Measurements from ENCODE around the gene SPATA19.
"Not testable (repeated sequence)": the region's sequence is repeated elsewhere in the genome, so short reads cannot be mapped to it uniquely, and the experiment has no call there.

The SPATA19 gene

GRCh38 chr11:133887692-133888332, 42.5 kb upstream of the SPATA19 start:
- no peak for TF ChIP-seq CTCF (IDR thresholded peaks at IDR 0.05; ENCODE audit: borderline replicate concordance, insufficient read depth, low read depth, low read length)
- H3K4me3 ChIP-seq (ENCODE audit: low read depth, low read length) = no peak overlapping the region

- no peak for TF ChIP-seq CTCF (IDR thresholded peaks at IDR 0.05; ENCODE audit: borderline replicate concordance, insufficient read depth, low read depth, low read length)
- H3K4me3 ChIP-seq (ENCODE audit: low read depth, low read length) = no peak overlapping the region
These were observed 40.7 kb upstream of the SPATA19 start for GRCh38 chr11:133886029-133886428.

GRCh38 chr11:133872160-133872559, 26.8 kb upstream of the SPATA19 start:
- no peak overlapping the region for H3K4me3 ChIP-seq (ENCODE audit: low read depth, low read length)
- no peak for TF ChIP-seq CTCF (IDR thresholded peaks at IDR 0.05; ENCODE audit: borderline replicate concordance, insufficient read depth, low read depth, low read length)

- TF ChIP-seq CTCF (IDR thresholded peaks at IDR 0.05; ENCODE audit: borderline replicate concordance, insufficient read depth, low read depth, low read length) = no peak
- H3K4me3 ChIP-seq (ENCODE audit: low read depth, low read length) = no peak overlapping the region
These were observed 22.1 kb upstream of the SPATA19 start for GRCh38 chr11:133867456-133867855.

GRCh38 chr11:133865466-133865865, 20.2 kb upstream of the SPATA19 start:
- H3K4me3 ChIP-seq (ENCODE audit: low read depth, low read length) = no peak overlapping the region
- TF ChIP-seq CTCF (IDR thresholded peaks at IDR 0.05; ENCODE audit: borderline replicate concordance, insufficient read depth, low read depth, low read length) = no peak

- TF ChIP-seq CTCF (IDR thresholded peaks at IDR 0.05; ENCODE audit: borderline replicate concordance, insufficient read depth, low read depth, low read length) = no peak
- H3K4me3 ChIP-seq (ENCODE audit: low read depth, low read length) = no peak overlapping the region
These were observed 19.4 kb upstream of the SPATA19 start for GRCh38 chr11:133864756-133865155.

- TF ChIP-seq CTCF (IDR thresholded peaks at IDR 0.05; ENCODE audit: borderline replicate concordance, insufficient read depth, low read depth, low read length) = no peak
- H3K4me3 ChIP-seq (ENCODE audit: low read depth, low read length) = no peak overlapping the region
These were observed 14.8 kb upstream of the SPATA19 start for GRCh38 chr11:133860151-133860550.

GRCh38 chr11:133854330-133854960, 9.1 kb upstream of the SPATA19 start:
- not testable (repeated sequence) for H3K4me3 ChIP-seq (ENCODE audit: low read depth, low read length)
